Neuronal stem cell (in vitro differentiated cells): ENCODE results near the gene PUM2.

Experiments used
- DNase-seq: peaks from one replicate; pipeline ENCODE4 v3.0.0-alpha.2; 2013; ENCODE audit warnings: low spot score
- H2AFZ ChIP-seq: one replicate; pipeline ENCODE4 v1.6.1; 2013; ENCODE audit warnings: mild to moderate bottlenecking, low read length, inconsistent platforms
- H2AK5ac ChIP-seq: 2 replicates; pipeline ENCODE4 v1.6.1; 2013; ENCODE audit warnings: low read depth, mild to moderate bottlenecking, inconsistent platforms, low read length, moderate library complexity, mixed read lengths
- H2BK120ac ChIP-seq: 2 replicates; pipeline ENCODE4 v1.6.1; 2013; ENCODE audit warnings: low read depth, mild to moderate bottlenecking, inconsistent platforms, low read length, moderate library complexity, mixed read lengths
- H2BK12ac ChIP-seq: one replicate; pipeline ENCODE4 v1.6.1; 2013; ENCODE audit warnings: low read length, inconsistent platforms
- H2BK15ac ChIP-seq: 2 replicates; pipeline ENCODE4 v1.6.1; 2013; ENCODE audit warnings: mild to moderate bottlenecking, low read length, inconsistent platforms, mixed read lengths
- H2BK5ac ChIP-seq: one replicate; pipeline ENCODE4 v1.6.1; 2013; ENCODE audit warnings: inconsistent platforms, mild to moderate bottlenecking, low read length, moderate library complexity
- H3K14ac ChIP-seq: one replicate; pipeline ENCODE4 v1.6.1; 2013; ENCODE audit warnings: low read length, inconsistent platforms
- H3K18ac ChIP-seq: 2 replicates; pipeline ENCODE4 v1.6.1; 2013; ENCODE audit warnings: low read length, inconsistent platforms
- H3K23ac ChIP-seq: 2 replicates; pipeline ENCODE4 v1.6.1; 2013; ENCODE audit warnings: low read depth, mild to moderate bottlenecking, mixed read lengths, low read length, inconsistent platforms; ENCODE audit not compliant: poor library complexity
- H3K27ac ChIP-seq: replicated peaks from 3 replicates; pipeline ENCODE4 v1.5.1; 2013; ENCODE audit warnings: low read length, inconsistent platforms
- H3K27me3 ChIP-seq, 3 experiments: 2 replicates each; pipeline ENCODE4 v1.6.1; 2013; ENCODE audit warnings: low read length in 3 of 3, mild to moderate bottlenecking in 2 of 3, inconsistent platforms in 1 of 3, low read depth in 1 of 3, mixed read lengths in 1 of 3, moderate library complexity in 1 of 3; ENCODE audit not compliant: control insufficient read depth in 3 of 3, insufficient read depth in 3 of 3
- H3K36me3 ChIP-seq, 2 donors: replicated peaks in 1 of 2; 2 replicates each; pipeline ENCODE4 v1.6.1; 2013; ENCODE audit warnings: low read length in 2 of 2; ENCODE audit not compliant: control insufficient read depth in 2 of 2, insufficient read depth in 2 of 2
- H3K4ac ChIP-seq: 2 replicates; pipeline ENCODE4 v1.6.1; 2013; ENCODE audit warnings: inconsistent platforms, mild to moderate bottlenecking, low read length, moderate library complexity
- H3K4me1 ChIP-seq, 2 donors: 1 replicate in 1 of 2; 2 replicates in 1 of 2; pipeline ENCODE4 v1.6.1; 2013; ENCODE audit warnings: low read length in 2 of 2, low read depth in 1 of 2; ENCODE audit not compliant: control insufficient read depth in 2 of 2, insufficient read depth in 1 of 2
- H3K4me2 ChIP-seq: one replicate; pipeline ENCODE4 v1.6.1; 2013; ENCODE audit warnings: mild to moderate bottlenecking, low read length, inconsistent platforms; ENCODE audit not compliant: insufficient read depth, poor library complexity, severe bottlenecking
- H3K4me3 ChIP-seq, 2 donors: 2 replicates each; pipeline ENCODE4 v1.5.1; 2013; ENCODE audit warnings: low read length in 2 of 2, mild to moderate bottlenecking in 2 of 2, inconsistent platforms in 1 of 2, moderate library complexity in 1 of 2
- H3K79me1 ChIP-seq: one replicate; pipeline ENCODE4 v1.6.1; 2013; ENCODE audit warnings: low read depth, mild to moderate bottlenecking, inconsistent platforms, low read length, moderate library complexity
- H3K9ac ChIP-seq: one replicate; pipeline ENCODE4 v1.6.1; 2013; ENCODE audit warnings: mild to moderate bottlenecking, low read depth, low read length, inconsistent platforms; ENCODE audit not compliant: poor library complexity
- H3K9me3 ChIP-seq, 2 donors: replicated peaks in 1 of 2; 2 replicates each; pipeline versions ENCODE3 to v1.6.1; 2013; ENCODE audit warnings: low read length in 2 of 2, mild to moderate bottlenecking in 2 of 2, inconsistent platforms in 1 of 2, low read depth in 1 of 2, mixed read lengths in 1 of 2, moderate library complexity in 1 of 2; ENCODE audit not compliant: control insufficient read depth in 2 of 2, insufficient read depth in 1 of 2
- H4K8ac ChIP-seq: one replicate; pipeline ENCODE4 v1.6.1; 2013; ENCODE audit warnings: low read depth, mild to moderate bottlenecking, inconsistent platforms, low read length, moderate library complexity
- H4K91ac ChIP-seq: one replicate; pipeline ENCODE4 v1.6.1; 2013; ENCODE audit warnings: low read length, low read depth, mild to moderate bottlenecking, inconsistent platforms; ENCODE audit not compliant: poor library complexity
- WGBS, 2 donors: extraction: QIAGEN DNeasy Blood & Tissue Kit; methylation state at CpG; one replicate each; pipeline ENCODE4 v1.1.7; 2013; ENCODE audit warnings: missing lambda C conversion rate in 2 of 2, mixed read lengths in 1 of 2; ENCODE audit not compliant: insufficient read length in 2 of 2, insufficient replicate concordance in 1 of 2; ENCODE audit errors: extremely low coverage in 2 of 2; 5-methylcytosine and 5-hydroxymethylcytosine counted together

PUM2 gene

DNA sequence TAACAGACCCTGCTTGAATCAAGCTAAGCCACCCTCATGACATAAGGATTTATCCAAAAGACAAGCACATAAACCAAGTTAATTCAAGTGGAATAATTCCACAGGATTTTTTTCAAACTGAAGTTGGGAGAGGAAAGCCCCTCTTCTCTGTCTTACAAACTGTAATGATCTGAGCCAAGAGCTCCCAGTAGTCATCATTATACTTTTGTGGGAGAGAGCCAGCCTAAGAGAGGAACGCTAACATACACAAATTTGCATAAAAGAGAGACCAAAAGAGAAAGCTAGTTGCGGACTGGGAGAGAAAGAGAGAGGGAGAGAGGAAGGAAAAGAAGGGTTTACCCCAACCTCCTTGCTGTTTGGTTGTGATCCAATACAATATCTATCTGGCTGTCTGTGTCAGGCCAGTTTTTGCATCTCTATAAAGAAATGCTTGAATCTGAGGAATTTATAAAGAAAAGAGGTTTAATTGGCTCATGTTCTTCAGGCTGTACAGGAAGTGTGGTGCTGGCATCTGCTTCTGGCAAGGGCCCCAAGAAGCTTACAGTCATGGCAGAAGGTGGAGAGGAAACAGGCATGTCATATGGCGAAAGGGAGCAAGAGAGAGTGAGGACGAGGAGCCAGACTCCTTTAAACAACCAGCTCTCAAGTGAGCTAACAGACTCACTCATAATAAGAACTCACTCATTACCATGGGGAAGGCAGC lies 20.8 kb upstream of the PUM2 start:
- Histone ChIP-seq H2BK120ac (no peak overlapping the region), H3K4me3 (no peak overlapping the region), H3K14ac (no peak overlapping the region), H4K91ac (no peak overlapping the region), H3K4ac (no peak overlapping the region), H3K18ac (no peak overlapping the region), H3K23ac (no peak overlapping the region), H2AFZ (no peak overlapping the region), H3K36me3 (no peaks in the 10 kb centered on the region), H3K27me3 (peaks cover 0 to 16% (median 0%) of the 10 kb centered on the region in 3 experiments), H2BK15ac (no peak overlapping the region), H2BK12ac (no peak overlapping the region), H3K4me1 (peaks cover 0 to 2% of the 10 kb centered on the region in 2 donors), H3K27ac (no peak overlapping the region), H3K9ac (no peak overlapping the region), H3K79me1 (no peaks in the 10 kb centered on the region), H2AK5ac (no peak overlapping the region), H4K8ac (no peak overlapping the region), H3K4me2 (no peak overlapping the region), H3K9me3 (peaks cover 0 to 8% of the 10 kb centered on the region in 2 donors), H2BK5ac (no peak overlapping the region)
- no CpG with 5 or more reads among the region's 4 CpGs for WGBS, 2 donors
- DNase-seq, result no peak

DNA sequence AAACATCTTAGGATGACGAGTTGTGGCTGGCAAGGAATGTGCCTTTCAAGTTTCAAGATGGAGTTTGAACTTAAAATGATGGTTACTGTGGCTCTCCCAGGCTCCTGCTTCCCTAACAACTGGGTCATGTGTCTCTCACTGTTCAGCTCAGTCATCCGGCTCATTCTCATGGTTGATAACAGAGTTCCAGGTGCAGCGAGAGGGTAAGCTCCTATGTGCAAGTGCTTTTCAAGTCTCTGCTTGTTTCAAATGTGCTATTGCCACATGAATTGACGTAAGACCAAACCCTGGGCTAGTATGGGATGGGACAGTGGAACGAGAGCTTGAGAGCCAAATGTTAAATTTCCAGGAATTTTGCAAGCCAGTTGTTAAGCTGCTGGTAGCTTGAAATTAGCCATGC lies 19.5 kb upstream of the PUM2 start:
- no peak for DNase-seq
- H2AK5ac ChIP-seq, result no peak overlapping the region
- no peak overlapping the region for H2AFZ ChIP-seq
- H2BK12ac ChIP-seq, result no peak overlapping the region
- no peak overlapping the region for H3K4me2 ChIP-seq
- no peak overlapping the region for H3K23ac ChIP-seq
- no peak overlapping the region for H3K18ac ChIP-seq
- no CpG with 5 or more reads among the region's 5 CpGs for WGBS, 2 donors
- H2BK15ac ChIP-seq, result no peak overlapping the region
- no peak overlapping the region for H3K9ac ChIP-seq
- H3K79me1 ChIP-seq, result no peaks in the 10 kb centered on the region
- no peak overlapping the region for H3K4me3 ChIP-seq
- peaks cover 0 to 8% of the 10 kb centered on the region in 2 donors for H3K9me3 ChIP-seq
- H2BK120ac ChIP-seq, result no peak overlapping the region
- no peak overlapping the region for H3K14ac ChIP-seq
- no peak overlapping the region for H4K8ac ChIP-seq
- H3K27ac ChIP-seq, result no peak overlapping the region
- no peak overlapping the region for H3K4ac ChIP-seq
- H3K36me3 ChIP-seq, result no peaks in the 10 kb centered on the region
- H3K4me1 ChIP-seq, result no peaks in the 10 kb centered on the region
- no peak overlapping the region for H2BK5ac ChIP-seq
- H4K91ac ChIP-seq, result no peak overlapping the region
- peaks cover 0 to 6% (median 1%) of the 10 kb centered on the region in 3 experiments for H3K27me3 ChIP-seq

GRCh38 chr2:20369366-20369765 lies 18.7 kb upstream of the PUM2 start:
- H3K4me2 ChIP-seq, result no peak overlapping the region
- no peak overlapping the region for H2BK120ac ChIP-seq
- H3K4ac ChIP-seq, result no peak overlapping the region
- no peak overlapping the region for H2BK12ac ChIP-seq
- H3K14ac ChIP-seq, result no peak overlapping the region
- no peaks in the 10 kb centered on the region for H3K36me3 ChIP-seq
- H4K8ac ChIP-seq, result no peak overlapping the region
- H4K91ac ChIP-seq, result no peak overlapping the region
- no peak overlapping the region for H3K18ac ChIP-seq
- peaks cover 0 to 6% (median 2%) of the 10 kb centered on the region in 3 experiments for H3K27me3 ChIP-seq
- no peak overlapping the region for H2BK15ac ChIP-seq
- no peaks in the 10 kb centered on the region for H3K79me1 ChIP-seq
- no CpG with 5 or more reads among the region's 9 CpGs for WGBS, 2 donors
- peaks cover 0 to 8% of the 10 kb centered on the region in 2 donors for H3K9me3 ChIP-seq
- no peak overlapping the region for H2AK5ac ChIP-seq
- no peak overlapping the region for H3K27ac ChIP-seq
- DNase-seq, result no peak
- H2AFZ ChIP-seq, result no peak overlapping the region
- H3K4me1 ChIP-seq, result no peaks in the 10 kb centered on the region
- no peak overlapping the region for H3K23ac ChIP-seq
- no peak overlapping the region for H3K9ac ChIP-seq
- H2BK5ac ChIP-seq, result no peak overlapping the region
- H3K4me3 ChIP-seq, result no peak overlapping the region

DNA sequence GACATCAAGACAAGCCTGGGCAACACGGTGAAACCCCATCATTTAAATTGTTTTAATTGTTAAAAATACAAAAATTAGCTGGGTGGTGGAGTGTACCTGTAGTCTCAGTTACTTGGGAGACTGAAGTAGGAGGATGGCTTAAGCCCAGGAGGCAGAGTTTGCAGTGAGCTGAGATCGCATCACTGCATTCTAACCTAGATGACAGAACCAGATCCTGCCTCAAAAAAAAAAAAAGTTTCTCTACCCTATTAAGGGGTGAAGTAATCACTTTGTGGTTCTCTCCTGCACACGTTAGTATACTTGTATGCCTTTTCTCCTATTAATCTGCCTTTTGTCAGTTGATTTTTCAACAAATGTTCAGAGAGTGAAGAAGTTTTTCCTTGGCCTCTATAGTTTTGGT lies 18.1 kb upstream of the PUM2 start:
- Histone ChIP-seq H3K18ac (no peak overlapping the region), H3K27ac (no peak overlapping the region), H3K36me3 (no peaks in the 10 kb centered on the region), H2BK12ac (no peak overlapping the region), H2AK5ac (no peak overlapping the region), H4K8ac (no peak overlapping the region), H3K27me3 (peaks cover 0 to 6% (median 2%) of the 10 kb centered on the region in 3 experiments), H3K4me1 (no peaks in the 10 kb centered on the region), H3K23ac (no peak overlapping the region), H2BK5ac (no peak overlapping the region), H3K79me1 (no peaks in the 10 kb centered on the region), H3K14ac (no peak overlapping the region), H3K9me3 (peaks cover 0 to 8% of the 10 kb centered on the region in 2 donors), H3K4ac (no peak overlapping the region), H2BK15ac (no peak overlapping the region), H2BK120ac (no peak overlapping the region), H3K4me2 (no peak overlapping the region), H3K4me3 (no peak overlapping the region), H3K9ac (no peak overlapping the region), H4K91ac (no peak overlapping the region), H2AFZ (no peak overlapping the region)
- DNase-seq, result no peak
- no CpG with 5 or more reads among the region's 3 CpGs for WGBS, 2 donors
